ENCODE measurements around the gene MUTYH. TPM values are rescaled to one million over a fixed set of nuclear protein-coding genes. Genes with fewer than 3 reads are reported as not detected.
A peak's percentile ranks its signal among the peaks of the same experiment; 100 is the strongest.

Gene MUTYH
- total and polyA plus RNA-seq, 5 donors from 2014 or later: 11.3 to 75.2 (median 22.3) TPM

GRCh38 chr1:45379524-45379923 is 39.3 kb upstream of the MUTYH start:
- Histone ChIP-seq H3K36me3 (ENCODE audit: control insufficient read depth, insufficient read depth, low read length) (no peaks in the 10 kb centered on the region), H3K4me3 (ENCODE audit: low read depth, low read length) (no peak overlapping the region), H3K27me3 (ENCODE audit: control insufficient read depth, insufficient read depth, low read length) (no peaks in the 10 kb centered on the region), H3K9me3 (ENCODE audit: control insufficient read depth in 2 of 2, low read length in 2 of 2) (no peaks in the 10 kb centered on the region), H3K4me1 (ENCODE audit: control insufficient read depth, insufficient read depth, low read length, poor library complexity, severe bottlenecking) (no peaks in the 10 kb centered on the region), H3K27ac (ENCODE audit: insufficient read depth, low read length, poor library complexity, severe bottlenecking) (no peak overlapping the region)
- H3K9me3 Mint-ChIP-seq: peaks cover 0 to 1% (median 0%) of the 10 kb centered on the region in 7 donors
- H3K4me1 Mint-ChIP-seq: peaks cover 5 to 9% (median 6%) of the 10 kb centered on the region in 4 donors
- ATAC-seq (ENCODE audit: low read depth in 2 of 2): no peak
- no peaks in the 10 kb centered on the region for H3K27me3 Mint-ChIP-seq
- H3K4me3 Mint-ChIP-seq: no peak overlapping the region
- DNase-seq: no peak
- peaks cover 6% of the 10 kb centered on the region for H3K36me3 Mint-ChIP-seq
- no peak overlapping the region for H3K27ac Mint-ChIP-seq

DNA sequence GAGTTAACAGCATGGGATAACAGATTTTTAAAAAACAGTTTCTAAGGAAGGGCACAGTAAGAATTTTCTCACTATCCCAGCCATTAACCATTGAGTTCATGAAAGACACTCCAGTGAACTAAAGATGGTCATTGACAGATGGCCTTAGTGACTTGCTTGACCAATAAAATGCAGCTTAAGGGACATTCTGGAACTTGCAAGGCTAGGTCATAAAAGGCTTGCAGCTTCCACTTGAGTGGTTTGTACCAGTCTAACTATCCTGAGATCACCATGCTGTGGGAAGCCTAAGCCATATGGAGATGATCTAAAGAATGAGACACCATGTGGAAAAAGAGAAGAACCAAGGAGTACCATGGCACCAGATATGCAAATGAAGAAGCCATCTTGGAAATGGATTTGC is 37.9 kb upstream of the MUTYH start:
- no peak overlapping the region for H3K27ac ChIP-seq (ENCODE audit: insufficient read depth, low read length, poor library complexity, severe bottlenecking)
- no peaks in the 10 kb centered on the region for H3K27me3 Mint-ChIP-seq
- no peak overlapping the region for H3K4me3 ChIP-seq (ENCODE audit: low read depth, low read length)
- H3K4me3 Mint-ChIP-seq: no peak overlapping the region
- no peaks in the 10 kb centered on the region for H3K9me3 ChIP-seq (ENCODE audit: control insufficient read depth in 2 of 2, low read length in 2 of 2)
- H3K36me3 ChIP-seq (ENCODE audit: control insufficient read depth, insufficient read depth, low read length): no peaks in the 10 kb centered on the region
- DNase-seq (no peak), ATAC-seq (ENCODE audit: low read depth in 2 of 2) (no peak)
- no peaks in the 10 kb centered on the region for H3K4me1 ChIP-seq (ENCODE audit: control insufficient read depth, insufficient read depth, low read length, poor library complexity, severe bottlenecking)
- H3K27ac Mint-ChIP-seq: no peak overlapping the region
- peaks cover 5 to 22% (median 9%) of the 10 kb centered on the region in 4 donors for H3K4me1 Mint-ChIP-seq
- peaks cover 2% of the 10 kb centered on the region for H3K36me3 Mint-ChIP-seq
- H3K9me3 Mint-ChIP-seq: peaks cover 0 to 1% (median 0%) of the 10 kb centered on the region in 7 donors
- no peaks in the 10 kb centered on the region for H3K27me3 ChIP-seq (ENCODE audit: control insufficient read depth, insufficient read depth, low read length)

DNA sequence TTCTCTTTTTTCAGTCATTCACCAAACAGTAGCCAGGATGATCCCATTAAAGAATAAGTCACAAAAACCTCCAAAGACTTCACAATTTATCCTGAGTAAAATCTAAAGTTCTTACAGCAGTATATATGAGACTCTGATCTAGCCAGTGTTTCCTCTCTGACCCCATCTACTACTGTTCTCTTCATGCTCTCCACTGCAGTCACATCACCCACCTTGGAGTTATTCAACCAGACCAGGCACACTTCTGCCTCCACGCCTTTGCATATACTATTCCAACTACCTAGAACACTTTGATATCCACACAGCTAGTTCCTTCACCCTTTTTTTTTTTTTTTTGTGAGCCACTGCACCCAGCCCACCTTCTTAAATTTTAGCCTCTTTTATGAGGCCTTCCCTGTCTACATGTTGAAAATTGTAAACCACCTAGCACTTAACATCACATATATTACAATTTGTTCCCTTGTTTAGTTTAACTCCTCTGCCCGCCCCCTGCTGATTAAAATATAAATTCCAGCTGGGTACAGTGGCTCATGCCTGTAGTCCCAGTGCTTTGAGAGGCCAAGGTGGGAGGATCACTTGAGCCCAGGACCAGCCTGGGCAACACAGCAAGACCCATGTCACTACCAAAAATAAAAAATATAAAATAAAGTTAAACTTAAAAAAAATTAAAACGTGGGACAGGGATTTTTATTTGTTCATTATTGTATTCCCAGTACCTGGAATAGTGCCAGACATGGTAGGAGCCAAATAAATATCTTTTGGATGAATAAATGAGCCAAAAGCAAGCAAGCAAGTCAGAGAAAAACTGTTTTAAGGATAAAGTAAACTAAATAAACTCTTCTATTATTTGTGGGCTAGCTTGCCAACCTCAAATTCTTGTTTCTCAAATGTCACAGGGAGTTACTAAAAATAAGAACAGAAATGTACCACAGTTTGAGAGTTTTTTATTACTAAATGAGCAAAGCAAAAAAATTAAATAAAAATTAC is 35.2 kb upstream of the MUTYH start:
- H3K4me1 Mint-ChIP-seq: peaks cover 5 to 22% (median 11%) of the 10 kb centered on the region in 4 donors

GRCh38 chr1:45373573-45373972 is 33.3 kb upstream of the MUTYH start:
- Histone ChIP-seq H3K4me3 (ENCODE audit: low read depth, low read length) (no peak overlapping the region), H3K27ac (ENCODE audit: insufficient read depth, low read length, poor library complexity, severe bottlenecking) (no peak overlapping the region), H3K4me1 (ENCODE audit: control insufficient read depth, insufficient read depth, low read length, poor library complexity, severe bottlenecking) (no peaks in the 10 kb centered on the region), H3K9me3 (ENCODE audit: control insufficient read depth in 2 of 2, low read length in 2 of 2) (no peaks in the 10 kb centered on the region), H3K36me3 (ENCODE audit: control insufficient read depth, insufficient read depth, low read length) (no peaks in the 10 kb centered on the region), H3K27me3 (ENCODE audit: control insufficient read depth, insufficient read depth, low read length) (no peaks in the 10 kb centered on the region)
- ATAC-seq (ENCODE audit: low read depth in 2 of 2): no peak
- Mint-ChIP-seq H3K36me3 (peaks cover 5% of the 10 kb centered on the region), H3K27ac (peak overlapping the region in 2 of 3 donors; percentile 18 to 48), H3K9me3 (peaks cover 0 to 1% (median 0%) of the 10 kb centered on the region in 7 donors), H3K4me1 (peaks cover 5 to 22% (median 11%) of the 10 kb centered on the region in 4 donors), H3K27me3 (no peaks in the 10 kb centered on the region), H3K4me3 (no peak overlapping the region)
- no peak for DNase-seq

More for the DNA sequence above, 35.2 kb upstream of the MUTYH start:
- no peak overlapping the region for H3K4me3 ChIP-seq (ENCODE audit: low read depth, low read length)
- Mint-ChIP-seq H3K27ac (peak overlapping the region in 1 of 3 donors; percentile 27), H3K27me3 (no peaks in the 10 kb centered on the region), H3K36me3 (peaks cover 7% of the 10 kb centered on the region), H3K9me3 (peaks cover 0 to 1% (median 0%) of the 10 kb centered on the region in 7 donors), H3K4me3 (no peak overlapping the region)
- H3K9me3 ChIP-seq (ENCODE audit: control insufficient read depth in 2 of 2, low read length in 2 of 2): no peaks in the 10 kb centered on the region
- H3K36me3 ChIP-seq (ENCODE audit: control insufficient read depth, insufficient read depth, low read length): no peaks in the 10 kb centered on the region
- DNase-seq (no peak), ATAC-seq (ENCODE audit: low read depth in 2 of 2) (no peak)
- no peak overlapping the region for H3K27ac ChIP-seq (ENCODE audit: insufficient read depth, low read length, poor library complexity, severe bottlenecking)
- no peaks in the 10 kb centered on the region for H3K27me3 ChIP-seq (ENCODE audit: control insufficient read depth, insufficient read depth, low read length)
- no peaks in the 10 kb centered on the region for H3K4me1 ChIP-seq (ENCODE audit: control insufficient read depth, insufficient read depth, low read length, poor library complexity, severe bottlenecking)

DNA sequence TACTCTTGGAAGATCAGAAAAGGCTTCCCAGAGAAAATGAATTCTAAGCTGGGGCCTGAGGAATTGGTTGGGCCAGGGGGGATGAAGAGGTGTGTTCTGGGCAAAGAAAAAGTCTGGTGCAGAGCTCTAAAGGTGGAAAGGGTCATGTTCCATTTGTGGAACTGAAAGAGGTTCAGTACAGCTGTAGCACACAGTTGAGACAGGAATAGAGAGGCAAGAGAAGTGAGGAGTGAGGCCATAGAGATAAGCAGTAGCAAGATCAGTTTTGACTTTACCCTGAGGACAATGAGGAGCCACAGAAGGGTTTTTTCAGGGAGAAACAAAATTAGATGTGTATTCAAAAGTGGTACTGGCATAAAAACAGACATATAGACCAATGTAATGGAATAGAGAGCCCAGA is 30.3 kb upstream of the MUTYH start:
- peaks cover 0 to 1% (median 0%) of the 10 kb centered on the region in 7 donors for H3K9me3 Mint-ChIP-seq
- H3K27me3 Mint-ChIP-seq: no peaks in the 10 kb centered on the region
- H3K4me1 Mint-ChIP-seq: peaks cover 3 to 22% (median 9%) of the 10 kb centered on the region in 4 donors
- Histone ChIP-seq H3K36me3 (ENCODE audit: control insufficient read depth, insufficient read depth, low read length) (no peaks in the 10 kb centered on the region), H3K4me3 (ENCODE audit: low read depth, low read length) (no peak overlapping the region), H3K27me3 (ENCODE audit: control insufficient read depth, insufficient read depth, low read length) (no peaks in the 10 kb centered on the region), H3K27ac (ENCODE audit: insufficient read depth, low read length, poor library complexity, severe bottlenecking) (no peak overlapping the region), H3K4me1 (ENCODE audit: control insufficient read depth, insufficient read depth, low read length, poor library complexity, severe bottlenecking) (no peaks in the 10 kb centered on the region), H3K9me3 (ENCODE audit: control insufficient read depth in 2 of 2, low read length in 2 of 2) (no peaks in the 10 kb centered on the region)
- DNase-seq (no peak), ATAC-seq (ENCODE audit: low read depth in 2 of 2) (no peak)
- peak overlapping the region in 1 of 3 donors; percentile 49 for H3K27ac Mint-ChIP-seq
- peaks cover 5% of the 10 kb centered on the region for H3K36me3 Mint-ChIP-seq
- no peak overlapping the region for H3K4me3 Mint-ChIP-seq

DNA sequence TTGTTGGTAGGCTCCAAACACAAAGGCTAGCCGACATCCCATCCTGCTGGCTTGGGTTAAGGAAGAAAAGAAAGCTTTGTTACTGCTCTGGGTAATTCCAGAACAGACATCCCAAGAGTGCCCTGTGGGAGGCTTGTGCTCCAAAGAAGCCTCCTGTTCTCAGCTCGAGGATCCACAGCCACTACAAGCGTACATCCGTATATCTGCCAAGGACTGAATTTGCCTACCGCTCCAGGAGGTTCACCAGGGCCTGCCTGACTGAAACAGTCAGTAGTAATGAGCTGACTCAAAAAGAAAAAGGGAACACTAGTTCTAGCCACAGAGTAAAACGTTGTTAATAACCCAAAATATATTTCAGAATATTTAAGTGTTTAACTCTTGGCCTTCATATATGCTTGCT is 24.8 kb upstream of the MUTYH start:
- Histone ChIP-seq H3K4me3 (ENCODE audit: low read depth, low read length) (no peak overlapping the region), H3K27ac (ENCODE audit: insufficient read depth, low read length, poor library complexity, severe bottlenecking) (no peak overlapping the region), H3K9me3 (ENCODE audit: control insufficient read depth in 2 of 2, low read length in 2 of 2) (no peaks in the 10 kb centered on the region), H3K36me3 (ENCODE audit: control insufficient read depth, insufficient read depth, low read length) (no peaks in the 10 kb centered on the region), H3K4me1 (ENCODE audit: control insufficient read depth, insufficient read depth, low read length, poor library complexity, severe bottlenecking) (no peaks in the 10 kb centered on the region), H3K27me3 (ENCODE audit: control insufficient read depth, insufficient read depth, low read length) (no peaks in the 10 kb centered on the region)
- ATAC-seq (ENCODE audit: low read depth in 2 of 2): no peak
- no peaks in the 10 kb centered on the region for H3K9me3 Mint-ChIP-seq
- H3K4me1 Mint-ChIP-seq: peaks cover 0 to 5% (median 1%) of the 10 kb centered on the region in 4 donors
- H3K27ac Mint-ChIP-seq: no peak overlapping the region
- no peaks in the 10 kb centered on the region for H3K36me3 Mint-ChIP-seq
- no peak overlapping the region for H3K4me3 Mint-ChIP-seq
- DNase-seq: no peak
- H3K27me3 Mint-ChIP-seq: no peaks in the 10 kb centered on the region

GRCh38 chr1:45364294-45364693 is 24.1 kb upstream of the MUTYH start:
- Histone ChIP-seq H3K4me3 (ENCODE audit: low read depth, low read length) (no peak overlapping the region), H3K27ac (ENCODE audit: insufficient read depth, low read length, poor library complexity, severe bottlenecking) (no peak overlapping the region), H3K4me1 (ENCODE audit: control insufficient read depth, insufficient read depth, low read length, poor library complexity, severe bottlenecking) (no peaks in the 10 kb centered on the region), H3K36me3 (ENCODE audit: control insufficient read depth, insufficient read depth, low read length) (no peaks in the 10 kb centered on the region), H3K27me3 (ENCODE audit: control insufficient read depth, insufficient read depth, low read length) (no peaks in the 10 kb centered on the region), H3K9me3 (ENCODE audit: control insufficient read depth in 2 of 2, low read length in 2 of 2) (no peaks in the 10 kb centered on the region)
- no peak overlapping the region for H3K4me3 Mint-ChIP-seq
- no peaks in the 10 kb centered on the region for H3K27me3 Mint-ChIP-seq
- no peak for DNase-seq
- peaks cover 0 to 8% (median 4%) of the 10 kb centered on the region in 4 donors for H3K4me1 Mint-ChIP-seq
- no peak for ATAC-seq (ENCODE audit: low read depth in 2 of 2)
- H3K9me3 Mint-ChIP-seq: no peaks in the 10 kb centered on the region
- peak overlapping the region in 1 of 3 donors; percentile 71 for H3K27ac Mint-ChIP-seq
- H3K36me3 Mint-ChIP-seq: no peaks in the 10 kb centered on the region
